ENCODE data around the gene ZNF564.
"Not testable (repeated sequence)": the region's sequence is repeated elsewhere in the genome, so short reads cannot be mapped to it uniquely, and the experiment has no call there.

The ZNF564 gene

GRCh38 chr19:12497032-12497431, 54.2 kb downstream of the ZNF564 start:
- DNase-seq (ENCODE audit: low read depth in 2 of 2, low spot score in 1 of 2): no peak

GRCh38 chr19:12496480-12496879, 54.8 kb downstream of the ZNF564 start:
- no peak for DNase-seq (ENCODE audit: low read depth in 2 of 2, low spot score in 1 of 2)

- DNase-seq (ENCODE audit: low read depth in 2 of 2, low spot score in 1 of 2): peak; percentile 82 to 90
These were observed 56.1 kb downstream of the ZNF564 start for GRCh38 chr19:12495002-12495802.

- DNase-seq (ENCODE audit: low read depth in 2 of 2, low spot score in 1 of 2): no peak
These were observed 56.9 kb downstream of the ZNF564 start for GRCh38 chr19:12494260-12494860.

- DNase-seq (ENCODE audit: low read depth in 2 of 2, low spot score in 1 of 2): not testable (repeated sequence)
These were observed 65.0 kb downstream of the ZNF564 start for GRCh38 chr19:12486265-12486783.

GRCh38 chr19:12485571-12485970, 65.7 kb downstream of the ZNF564 start:
- DNase-seq (ENCODE audit: low read depth in 2 of 2, low spot score in 1 of 2): no peak

GRCh38 chr19:12485052-12485416, 66.2 kb downstream of the ZNF564 start:
- DNase-seq (ENCODE audit: low read depth in 2 of 2, low spot score in 1 of 2): no peak

- peak; percentile 70 to 77 for DNase-seq (ENCODE audit: low read depth in 2 of 2, low spot score in 1 of 2)
These were observed 66.8 kb downstream of the ZNF564 start, which contains the start of gene ZNF709 for GRCh38 chr19:12484371-12485051. ZNF709 (minus strand) TSS chr19:12484816; CDS start chr19:12484657, 159 bp downstream.

GRCh38 chr19:12484011-12484370, 67.3 kb downstream of the ZNF564 start:
- no peak for DNase-seq (ENCODE audit: low read depth in 2 of 2, low spot score in 1 of 2)

GRCh38 chr19:12482509-12482886, 68.8 kb downstream of the ZNF564 start:
- DNase-seq (ENCODE audit: low read depth in 2 of 2, low spot score in 1 of 2): no peak

- no peak for DNase-seq (ENCODE audit: low read depth in 2 of 2, low spot score in 1 of 2)
These were observed 69.3 kb downstream of the ZNF564 start for GRCh38 chr19:12481781-12482508.

- DNase-seq (ENCODE audit: low read depth in 2 of 2, low spot score in 1 of 2): no peak
These were observed 72.9 kb downstream of the ZNF564 start for GRCh38 chr19:12478234-12478941.

Measured in stimulated activated CD8-positive, alpha-beta memory T cell treated with anti-CD3 and anti-CD28 coated beads, Interleukin-4, amount 100 ng/mL, for 4 hours (primary cell).